ENCODE measurements around the gene U2AF1L4. TPM values are rescaled to one million over a fixed set of nuclear protein-coding genes. Genes with fewer than 3 reads are reported as not detected.

The U2AF1L4 gene
- total and polyA plus RNA-seq, 10 of the 15 experiments (the other 5 are each of a cell fraction or from before 2014, with no cell fraction given) = 7.9 to 21.6 (median 15.1) TPM

DNA sequence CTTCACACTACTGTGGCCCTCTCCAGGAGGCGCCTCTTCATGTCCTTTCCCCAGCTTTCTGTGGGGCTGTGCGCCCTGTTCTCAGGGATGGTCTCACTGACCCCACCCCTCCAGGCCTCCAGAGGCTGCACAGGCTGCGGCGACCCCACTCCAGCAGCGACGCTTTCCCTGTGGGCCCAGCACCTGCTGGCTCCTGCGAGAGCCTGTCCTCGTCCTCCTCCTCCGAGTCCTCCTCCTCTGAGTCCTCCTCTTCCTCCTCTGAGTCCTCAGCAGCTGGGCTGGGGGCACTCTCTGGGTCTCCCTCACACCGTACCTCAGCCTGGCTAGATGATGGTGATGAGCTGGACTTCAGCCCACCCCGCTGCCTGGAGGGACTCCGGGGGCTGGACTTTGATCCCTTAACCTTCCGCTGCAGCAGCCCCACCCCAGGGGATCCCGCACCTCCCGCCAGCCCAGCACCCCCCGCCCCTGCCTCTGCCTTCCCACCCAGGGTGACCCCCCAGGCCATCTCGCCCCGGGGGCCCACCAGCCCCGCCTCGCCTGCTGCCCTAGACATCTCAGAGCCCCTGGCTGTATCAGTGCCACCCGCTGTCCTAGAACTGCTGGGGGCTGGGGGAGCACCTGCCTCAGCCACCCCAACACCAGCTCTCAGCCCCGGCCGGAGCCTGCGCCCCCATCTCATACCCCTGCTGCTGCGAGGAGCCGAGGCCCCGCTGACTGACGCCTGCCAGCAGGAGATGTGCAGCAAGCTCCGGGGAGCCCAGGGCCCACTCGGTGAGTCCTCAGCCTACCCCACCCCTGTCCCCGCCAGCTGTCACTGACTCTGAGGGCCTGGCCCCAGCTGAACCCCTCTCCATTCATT, 41.3 kb upstream of the U2AF1L4 start:
- H3K79me2 ChIP-seq (ENCODE audit: control insufficient read depth, insufficient read depth, low read length) = no peaks in the 10 kb centered on the region
- no peak overlapping the region for H3K27ac ChIP-seq (ENCODE audit: control insufficient read depth, insufficient read depth)
- 82% methylated on average over 23 of the region's 31 CpGs for WGBS (ENCODE audit: insufficient coverage, insufficient replicate concordance, low lambda C conversion rate, missing lambda C conversion rate)
- DNase-seq (ENCODE audit: low read depth, low spot score) (no peak), FAIRE-seq (no peak), ATAC-seq (no peak)
- ChIA-PET CTCF (no interaction called here), SMC1A (ENCODE audit: uncharacterized antibody, unreplicated experiment) (no interaction called here), RAD21 (ENCODE audit: unreplicated experiment) (no interaction called here), POLR2A (interaction anchor here (0.5 kb wide), 1 partner anchor 72 kb away, joined by 3 read pairs; no protein-coding TSS in a partner anchor)
- no peak overlapping the region for H3K4me2 ChIP-seq (ENCODE audit: control insufficient read depth, insufficient read depth)
- TF ChIP-seq, protein P1, sequence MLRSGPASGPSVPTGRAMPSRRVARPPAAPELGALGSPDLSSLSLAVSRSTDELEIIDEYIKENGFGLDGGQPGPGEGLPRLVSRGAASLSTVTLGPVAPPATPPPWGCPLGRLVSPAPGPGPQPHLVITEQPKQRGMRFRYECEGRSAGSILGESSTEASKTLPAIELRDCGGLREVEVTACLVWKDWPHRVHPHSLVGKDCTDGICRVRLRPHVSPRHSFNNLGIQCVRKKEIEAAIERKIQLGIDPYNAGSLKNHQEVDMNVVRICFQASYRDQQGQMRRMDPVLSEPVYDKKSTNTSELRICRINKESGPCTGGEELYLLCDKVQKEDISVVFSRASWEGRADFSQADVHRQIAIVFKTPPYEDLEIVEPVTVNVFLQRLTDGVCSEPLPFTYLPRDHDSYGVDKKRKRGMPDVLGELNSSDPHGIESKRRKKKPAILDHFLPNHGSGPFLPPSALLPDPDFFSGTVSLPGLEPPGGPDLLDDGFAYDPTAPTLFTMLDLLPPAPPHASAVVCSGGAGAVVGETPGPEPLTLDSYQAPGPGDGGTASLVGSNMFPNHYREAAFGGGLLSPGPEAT (IDR thresholded peaks at IDR 0.05; ENCODE audit: low read depth) = no peak
- TF ChIP-seq, protein P2, sequence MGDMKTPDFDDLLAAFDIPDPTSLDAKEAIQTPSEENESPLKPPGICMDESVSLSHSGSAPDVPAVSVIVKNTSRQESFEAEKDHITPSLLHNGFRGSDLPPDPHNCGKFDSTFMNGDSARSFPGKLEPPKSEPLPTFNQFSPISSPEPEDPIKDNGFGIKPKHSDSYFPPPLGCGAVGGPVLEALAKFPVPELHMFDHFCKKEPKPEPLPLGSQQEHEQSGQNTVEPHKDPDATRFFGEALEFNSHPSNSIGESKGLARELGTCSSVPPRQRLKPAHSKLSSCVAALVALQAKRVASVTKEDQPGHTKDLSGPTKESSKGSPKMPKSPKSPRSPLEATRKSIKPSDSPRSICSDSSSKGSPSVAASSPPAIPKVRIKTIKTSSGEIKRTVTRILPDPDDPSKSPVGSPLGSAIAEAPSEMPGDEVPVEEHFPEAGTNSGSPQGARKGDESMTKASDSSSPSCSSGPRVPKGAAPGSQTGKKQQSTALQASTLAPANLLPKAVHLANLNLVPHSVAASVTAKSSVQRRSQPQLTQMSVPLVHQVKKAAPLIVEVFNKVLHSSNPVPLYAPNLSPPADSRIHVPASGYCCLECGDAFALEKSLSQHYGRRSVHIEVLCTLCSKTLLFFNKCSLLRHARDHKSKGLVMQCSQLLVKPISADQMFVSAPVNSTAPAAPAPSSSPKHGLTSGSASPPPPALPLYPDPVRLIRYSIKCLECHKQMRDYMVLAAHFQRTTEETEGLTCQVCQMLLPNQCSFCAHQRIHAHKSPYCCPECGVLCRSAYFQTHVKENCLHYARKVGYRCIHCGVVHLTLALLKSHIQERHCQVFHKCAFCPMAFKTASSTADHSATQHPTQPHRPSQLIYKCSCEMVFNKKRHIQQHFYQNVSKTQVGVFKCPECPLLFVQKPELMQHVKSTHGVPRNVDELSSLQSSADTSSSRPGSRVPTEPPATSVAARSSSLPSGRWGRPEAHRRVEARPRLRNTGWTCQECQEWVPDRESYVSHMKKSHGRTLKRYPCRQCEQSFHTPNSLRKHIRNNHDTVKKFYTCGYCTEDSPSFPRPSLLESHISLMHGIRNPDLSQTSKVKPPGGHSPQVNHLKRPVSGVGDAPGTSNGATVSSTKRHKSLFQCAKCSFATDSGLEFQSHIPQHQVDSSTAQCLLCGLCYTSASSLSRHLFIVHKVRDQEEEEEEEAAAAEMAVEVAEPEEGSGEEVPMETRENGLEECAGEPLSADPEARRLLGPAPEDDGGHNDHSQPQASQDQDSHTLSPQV (IDR thresholded peaks at IDR 0.05) = no peak
- TF ChIP-seq EZH2 (IDR thresholded peaks at IDR 0.05; ENCODE audit: borderline replicate concordance, control insufficient read depth, low read depth, low read length) = no peak
- no peak for TF ChIP-seq TAF1 (IDR thresholded peaks at IDR 0.05; ENCODE audit: borderline replicate concordance, low read depth, low read length)
- TF ChIP-seq JUNB (IDR thresholded peaks at IDR 0.05) = no peak
- no peak for TF ChIP-seq YY1 (IDR thresholded peaks at IDR 0.05; ENCODE audit: low read depth, low read length)
- no peak for TF ChIP-seq LARP7 (IDR thresholded peaks at IDR 0.05)
- BruUV-seq (replicated peaks) = no TSS peak
- no peaks in the 10 kb centered on the region for H3K4me1 ChIP-seq (ENCODE audit: control insufficient read depth, insufficient read depth, low read length)
- H3K4me3 ChIP-seq = no peak overlapping the region
- intact Hi-C loops (cut with micrococcal nuclease; ENCODE audit: unreplicated experiment) = no loop called here
- H3K9me3 ChIP-seq (replicated peaks; ENCODE audit: control insufficient read depth, insufficient read depth, low read length) = no peaks in the 10 kb centered on the region
- H3K36me3 ChIP-seq (ENCODE audit: control insufficient read depth in 2 of 2, insufficient read depth in 2 of 2, low read length in 1 of 2) = no peaks in the 10 kb centered on the region; a peak in 1 of 4 replicates
- no peaks in the 10 kb centered on the region for H4K20me1 ChIP-seq (ENCODE audit: control insufficient read depth, insufficient read depth)
- in situ Hi-C loops (cut with MboI) = no loop called here
- H3K9ac ChIP-seq (ENCODE audit: control insufficient read depth, insufficient read depth, low read length) = no peak overlapping the region
- H3K27me3 ChIP-seq (replicated peaks in 1 of 2; ENCODE audit: control insufficient read depth in 2 of 2, insufficient read depth in 2 of 2, low read length in 1 of 2) = no peaks in the 10 kb centered on the region
- no peak overlapping the region for H2AFZ ChIP-seq (ENCODE audit: control insufficient read depth, low read depth, low read length)

Data from GM12878 (cell line).